HEK293T (cell line): ENCODE data around the gene PRDM16.

Experiments used
- CTCF ChIA-PET: fragments of 350-600 bp; formaldehyde crosslinking; extraction: SDS; loops from one replicate; lab custom pipeline; 2021; ENCODE audit warnings: antibody characterized with exemption, inconsistent platforms; lab: Yijun Ruan, JAX
- POLR2A ChIA-PET: fragments of 350-600 bp; formaldehyde crosslinking; extraction: SDS; loops from one replicate; lab custom pipeline; 2020; ENCODE audit warnings: antibody characterized with exemption, inconsistent platforms; lab: Yijun Ruan, JAX
- DNase-seq: peaks from one replicate; pipeline ENCODE4 v3.0.0; 2012; ENCODE audit warnings: mixed read lengths; ENCODE audit errors: extremely low spot score
- ARNT ChIP-seq: fragments of 450-650 bp; IDR thresholded peaks from 2 replicates; pipeline ENCODE4 v1.6.1; 2017; ENCODE audit warnings: mild to moderate bottlenecking
- BHLHE40 ChIP-seq: fragments of 450-650 bp; IDR thresholded peaks from 2 replicates; pipeline ENCODE4 v1.6.1; 2016; ENCODE audit warnings: mild to moderate bottlenecking, moderate library complexity, borderline replicate concordance
- CTBP1 ChIP-seq: fragments of 450-650 bp; IDR thresholded peaks from 2 replicates; pipeline ENCODE4 v1.6.1; 2016; ENCODE audit warnings: borderline replicate concordance
- ELF4 ChIP-seq: fragments of 450-650 bp; IDR thresholded peaks from 2 replicates; pipeline ENCODE4 v1.6.1; 2017; ENCODE audit warnings: antibody characterized with exemption
- FOXA1 ChIP-seq: fragments of 450-650 bp; IDR thresholded peaks from 2 replicates; pipeline ENCODE4 v1.6.1; 2016; ENCODE audit warnings: mild to moderate bottlenecking
- FOXK2 ChIP-seq: fragments of 450-650 bp; IDR thresholded peaks from 2 replicates; pipeline ENCODE4 v1.6.1; 2016; ENCODE audit warnings: mild to moderate bottlenecking
- FOXM1 ChIP-seq: fragments of 450-650 bp; IDR thresholded peaks from 2 replicates; pipeline ENCODE4 v1.6.1; 2017; ENCODE audit warnings: mild to moderate bottlenecking, borderline replicate concordance
- HDGF ChIP-seq: fragments of 450-650 bp; IDR thresholded peaks from 2 replicates; pipeline ENCODE4 v1.6.1; 2017; ENCODE audit warnings: antibody characterized with exemption, borderline replicate concordance
- L3MBTL2 ChIP-seq: fragments of 450-650 bp; conservative IDR thresholded peaks from 2 replicates; pipeline ENCODE4 v1.6.1; 2016; ENCODE audit warnings: mild to moderate bottlenecking
- LEF1 ChIP-seq: fragments of 450-650 bp; IDR thresholded peaks from 2 replicates; pipeline ENCODE4 v1.6.1; 2017; ENCODE audit warnings: mild to moderate bottlenecking, borderline replicate concordance
- NFRKB ChIP-seq: fragments of 450-650 bp; IDR thresholded peaks from 2 replicates; pipeline ENCODE4 v1.6.1; 2016; ENCODE audit warnings: mild to moderate bottlenecking, moderate library complexity
- SP1 ChIP-seq: fragments of 450-650 bp; IDR thresholded peaks from 2 replicates; pipeline ENCODE4 v1.6.1; 2017
- SUZ12 ChIP-seq: fragments of 450-650 bp; IDR thresholded peaks from 2 replicates; pipeline ENCODE4 v1.6.1; 2016; ENCODE audit warnings: mild to moderate bottlenecking
- TARDBP ChIP-seq: fragments of 450-650 bp; IDR thresholded peaks from 2 replicates; pipeline ENCODE4 v1.6.1; 2016
- ZNF384 ChIP-seq: fragments of 450-650 bp; IDR thresholded peaks from 2 replicates; pipeline ENCODE4 v1.6.1; 2016
- TF ChIP-seq, protein P1 (sequence below): fragments of 450-650 bp; IDR thresholded peaks from 2 replicates; pipeline ENCODE4 v1.6.1; 2016

The PRDM16 gene

DNA sequence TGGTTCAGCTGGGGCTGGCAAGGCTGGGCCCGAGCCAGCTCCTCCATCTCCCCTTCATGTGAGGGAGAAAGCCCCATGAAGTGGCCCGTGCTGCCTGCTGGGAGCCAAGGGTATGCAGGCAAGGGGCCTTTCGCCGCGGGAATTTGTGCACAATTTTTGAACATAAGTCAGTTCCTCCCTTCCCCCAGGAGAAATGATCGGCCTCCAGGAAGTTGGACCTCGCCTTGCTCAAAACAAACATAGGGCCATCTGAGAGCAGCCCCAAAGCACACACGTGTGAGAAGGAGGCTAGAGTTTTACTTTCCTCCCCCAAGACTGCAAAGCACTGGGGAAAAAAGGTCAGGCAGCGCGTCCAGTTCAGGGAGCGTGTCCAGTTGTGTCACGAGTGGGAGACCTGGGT, 64.7 kb downstream of the PRDM16 start:
- ChIA-PET CTCF (no interaction called here), POLR2A (no interaction called here)
- no peak for DNase-seq
- TF ChIP-seq, protein P1, sequence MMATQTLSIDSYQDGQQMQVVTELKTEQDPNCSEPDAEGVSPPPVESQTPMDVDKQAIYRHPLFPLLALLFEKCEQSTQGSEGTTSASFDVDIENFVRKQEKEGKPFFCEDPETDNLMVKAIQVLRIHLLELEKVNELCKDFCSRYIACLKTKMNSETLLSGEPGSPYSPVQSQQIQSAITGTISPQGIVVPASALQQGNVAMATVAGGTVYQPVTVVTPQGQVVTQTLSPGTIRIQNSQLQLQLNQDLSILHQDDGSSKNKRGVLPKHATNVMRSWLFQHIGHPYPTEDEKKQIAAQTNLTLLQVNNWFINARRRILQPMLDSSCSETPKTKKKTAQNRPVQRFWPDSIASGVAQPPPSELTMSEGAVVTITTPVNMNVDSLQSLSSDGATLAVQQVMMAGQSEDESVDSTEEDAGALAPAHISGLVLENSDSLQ, result no peak
- no peak for TF ChIP-seq FOXM1
- no peak for TF ChIP-seq NFRKB
- TF ChIP-seq FOXA1, result no peak
- no peak for TF ChIP-seq TARDBP
- TF ChIP-seq SP1, result no peak
- no peak for TF ChIP-seq L3MBTL2
- TF ChIP-seq ARNT, result no peak
- TF ChIP-seq LEF1, result no peak
- no peak for TF ChIP-seq ELF4
- TF ChIP-seq ZNF384, result no peak
- no peak for TF ChIP-seq SUZ12
- no peak for TF ChIP-seq FOXK2
- TF ChIP-seq HDGF, result no peak
- no peak for TF ChIP-seq CTBP1
- TF ChIP-seq BHLHE40, result no peak

DNA sequence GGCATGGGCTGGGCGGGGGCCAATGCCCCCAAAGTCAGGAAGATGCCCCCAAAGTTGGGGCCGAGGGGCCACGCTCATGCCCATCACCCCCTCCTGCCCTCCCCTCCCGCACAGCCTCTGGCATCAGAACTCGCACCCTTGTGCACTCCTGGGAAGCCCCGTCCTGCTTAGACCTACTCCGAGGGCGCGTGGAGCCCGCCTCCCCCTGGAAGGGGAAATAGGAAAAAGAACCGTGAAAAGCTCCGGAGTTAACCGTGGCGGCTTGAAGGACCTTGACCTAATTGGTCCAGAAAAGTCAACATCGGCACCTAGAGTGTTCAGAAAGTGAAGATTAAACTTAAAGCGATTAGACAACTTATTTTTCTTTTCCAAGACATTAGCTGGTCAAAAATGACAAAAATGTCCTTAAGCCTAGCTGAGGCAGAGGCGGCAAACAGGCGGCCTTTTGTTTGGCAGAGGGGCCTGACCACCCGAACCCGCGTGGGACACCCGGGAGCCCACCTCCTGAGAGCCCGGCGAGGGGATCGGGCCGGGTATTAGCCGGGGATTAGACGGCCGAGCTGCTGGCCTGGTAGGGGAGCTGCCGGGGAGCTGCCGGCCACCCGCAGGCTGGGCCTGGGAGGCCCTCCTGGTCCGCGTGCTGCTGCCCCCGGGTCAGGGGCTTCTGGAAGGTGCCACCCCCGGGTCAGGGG, 65.5 kb downstream of the PRDM16 start:
- CTCF ChIA-PET, result no interaction called here
- POLR2A ChIA-PET, result interaction anchor here (0.9 kb wide), 1 partner anchor 8 kb away, joined by 4 read pairs; no protein-coding TSS in a partner anchor
- no peak for DNase-seq

DNA sequence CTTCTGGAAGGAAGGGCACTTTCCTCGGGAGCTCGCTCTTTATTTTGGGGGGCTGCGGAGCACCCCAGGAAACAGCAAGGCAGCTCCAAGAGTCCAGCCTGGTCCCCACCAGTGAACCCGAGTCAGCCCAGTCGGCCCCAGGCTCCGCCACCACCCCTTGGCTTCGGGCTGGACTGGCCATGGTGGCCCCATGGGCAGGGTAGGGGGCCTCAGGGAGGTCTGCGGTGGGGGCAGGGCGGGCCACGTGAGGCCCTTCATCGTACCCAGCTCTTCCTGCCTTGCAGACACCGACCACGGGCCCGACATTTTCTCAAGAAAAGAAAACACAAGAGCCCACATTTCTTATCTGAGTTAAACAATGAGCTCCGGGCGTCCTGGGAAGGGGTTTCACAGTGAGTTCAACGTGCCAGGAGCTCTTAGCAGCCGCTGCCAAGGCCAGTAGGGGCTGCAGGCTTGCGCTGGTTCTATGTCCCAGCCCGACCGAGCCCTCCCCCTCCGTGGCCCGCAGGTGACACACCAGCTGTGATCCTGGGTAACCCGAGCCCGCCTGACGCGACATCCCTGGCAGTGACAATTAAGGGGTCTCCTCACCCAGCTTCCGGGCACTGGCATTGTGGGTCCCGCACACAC, 66.2 kb downstream of the PRDM16 start:
- no peak for TF ChIP-seq FOXK2
- no peak for TF ChIP-seq SP1
- no peak for TF ChIP-seq BHLHE40
- TF ChIP-seq TARDBP, result no peak
- CTCF ChIA-PET, result no interaction called here
- POLR2A ChIA-PET, result interaction anchor here (0.9 kb wide), 1 partner anchor 9 kb away, joined by 4 read pairs; no protein-coding TSS in a partner anchor
- DNase-seq, result no peak

More for the DNA sequence above, 65.5 kb downstream of the PRDM16 start:
- TF ChIP-seq ARNT, result no peak
- TF ChIP-seq ZNF384, result no peak
- no peak for TF ChIP-seq BHLHE40
- TF ChIP-seq HDGF, result no peak
- TF ChIP-seq FOXM1, result no peak
- no peak for TF ChIP-seq SUZ12
- TF ChIP-seq LEF1, result no peak
- TF ChIP-seq L3MBTL2, result no peak
- TF ChIP-seq, protein P1, result no peak
- no peak for TF ChIP-seq FOXK2
- TF ChIP-seq FOXA1, result no peak
- no peak for TF ChIP-seq SP1

DNA sequence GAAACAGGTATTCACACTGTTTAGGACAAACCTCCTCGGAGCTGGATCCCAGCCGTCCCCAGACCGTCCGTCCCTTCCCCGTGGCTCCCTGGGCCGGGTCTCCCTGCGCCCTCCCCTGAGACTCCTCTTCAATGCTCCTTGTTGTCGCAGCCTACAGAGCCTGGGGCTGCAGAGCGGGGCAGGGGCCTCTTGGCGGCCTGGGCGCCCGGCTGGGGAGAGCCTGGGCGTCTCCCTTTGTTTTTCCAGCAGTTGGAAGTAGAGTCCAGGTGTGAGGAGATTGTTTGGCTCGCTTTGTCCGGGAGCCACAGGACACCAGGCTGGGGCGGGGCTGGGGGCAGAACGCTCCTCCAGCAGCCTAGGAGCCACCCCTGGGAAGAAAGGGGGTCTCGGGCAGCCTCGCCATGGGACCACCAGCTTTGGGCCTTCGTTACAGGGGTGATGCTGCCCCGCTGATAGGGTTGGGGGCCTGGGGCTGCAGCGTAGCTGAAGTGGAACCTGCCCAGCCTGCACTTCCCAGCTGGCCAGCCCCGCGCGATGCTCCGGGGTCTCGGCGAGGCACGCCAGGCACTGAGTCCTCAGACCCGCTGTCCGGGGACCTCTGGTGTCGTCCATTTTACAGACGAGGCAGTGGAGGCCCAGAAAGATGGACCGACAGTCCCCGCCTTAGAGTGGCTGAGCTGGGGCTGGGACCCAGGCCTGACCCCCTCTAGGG, 66.9 kb downstream of the PRDM16 start:
- no peak for DNase-seq
- POLR2A ChIA-PET, result interaction anchor here (0.9 kb wide), 1 partner anchor 9 kb away, joined by 4 read pairs; no protein-coding TSS in a partner anchor
- no peak for TF ChIP-seq HDGF
- no peak for TF ChIP-seq L3MBTL2
- no peak for TF ChIP-seq BHLHE40
- no peak for TF ChIP-seq SP1
- TF ChIP-seq ELF4, result no peak
- no peak for TF ChIP-seq SUZ12
- TF ChIP-seq TARDBP, result no peak
- TF ChIP-seq, protein P1, result no peak
- no peak for TF ChIP-seq CTBP1
- no peak for TF ChIP-seq LEF1
- TF ChIP-seq FOXA1, result no peak
- no peak for TF ChIP-seq FOXK2
- TF ChIP-seq NFRKB, result no peak
- no peak for TF ChIP-seq FOXM1
- no peak for TF ChIP-seq ARNT
- no peak for TF ChIP-seq ZNF384
- CTCF ChIA-PET, result no interaction called here

DNA sequence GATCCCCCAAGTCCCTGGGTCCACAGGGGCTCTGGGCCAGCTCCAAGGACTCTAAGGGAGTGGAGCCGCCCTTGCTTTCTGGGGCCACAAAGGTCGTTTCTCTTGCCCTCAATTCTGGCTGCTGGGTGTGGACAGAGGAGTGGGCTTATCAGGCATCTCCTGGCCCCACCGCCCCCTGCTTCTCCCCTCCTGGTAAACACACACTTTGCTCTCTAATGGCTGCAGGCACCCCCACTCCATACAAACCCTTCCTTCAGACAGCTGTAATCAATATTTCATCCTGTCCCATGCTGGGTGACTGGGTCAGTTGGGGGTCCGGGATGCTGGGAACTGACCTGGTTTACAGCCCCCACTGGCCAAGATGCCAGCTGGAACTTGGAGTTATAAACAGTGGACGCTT, 67.5 kb downstream of the PRDM16 start:
- TF ChIP-seq BHLHE40 (no peak), FOXM1 (no peak), SP1 (no peak), ELF4 (no peak)
- CTCF ChIA-PET, result no interaction called here
- DNase-seq, result no peak
- POLR2A ChIA-PET, result no interaction called here
